Measurements from ENCODE around the gene CCM2L. TPM values are rescaled to one million over a fixed set of nuclear protein-coding genes. Genes with fewer than 3 reads are reported as not detected.

Gene CCM2L
- total and polyA plus RNA-seq, 2 donors (not counting 1 experiment from before 2014, with no cell fraction given), result not detected

GRCh38 chr20:32067234-32067821, 57.1 kb downstream of the CCM2L start:
- Histone ChIP-seq H3K27ac (ENCODE audit: low read length in 2 of 2) (no peak overlapping the region), H4K20me1 (ENCODE audit: control insufficient read depth, insufficient read depth, low read length, poor library complexity, severe bottlenecking) (no peaks in the 10 kb centered on the region), H3K4me2 (replicated peaks; ENCODE audit: low read depth, low read length, poor library complexity, severe bottlenecking) (no peak overlapping the region), H3K4me1 (ENCODE audit: control insufficient read depth in 2 of 2, insufficient read depth in 2 of 2, low read length in 2 of 2) (peaks cover 22 to 39% of the 10 kb centered on the region in 2 donors), H3K36me3 (replicated peaks in 1 of 2; ENCODE audit: control extremely low read depth in 1 of 2, control insufficient read depth in 1 of 2, extremely low read depth in 1 of 2, insufficient read depth in 2 of 2, low read length in 1 of 2) (peaks cover 1 to 8% of the 10 kb centered on the region in 2 experiments), H3K9ac (ENCODE audit: low read length) (no peak overlapping the region), H3K4me3 (ENCODE audit: control extremely low read depth in 1 of 5, extremely low read depth in 1 of 5, insufficient read depth in 1 of 5, low read depth in 2 of 5, low read length in 4 of 5) (no peak overlapping the region), H3K79me2 (ENCODE audit: control insufficient read depth, insufficient read depth, low read length) (peaks cover 9% of the 10 kb centered on the region), H3K9me3 (ENCODE audit: control extremely low read depth in 1 of 3, control insufficient read depth in 2 of 3, insufficient read depth in 1 of 3, low read length in 2 of 3) (no peaks in the 10 kb centered on the region), H3K27me3 (replicated peaks in 1 of 4; ENCODE audit: control extremely low read depth in 1 of 4, control insufficient read depth in 3 of 4, insufficient read depth in 4 of 4, low read length in 3 of 4) (no peaks in the 10 kb centered on the region), H2AFZ (ENCODE audit: insufficient read depth, low read depth, low read length, poor library complexity, severe bottlenecking) (no peak overlapping the region)
- Mint-ChIP-seq H3K27ac (no peak overlapping the region), H3K4me1 (peaks cover 48% of the 10 kb centered on the region), H3K4me3 (no peak overlapping the region), H3K27me3 (no peaks in the 10 kb centered on the region), H3K9me3 (ENCODE audit: insufficient read depth) (no peaks in the 10 kb centered on the region)
- ATAC-seq (ENCODE audit: low read depth), result no peak
- WGBS (ENCODE audit: insufficient coverage), result 71% methylated on average over 1 of the region's 6 CpGs
- DNase-seq, result no peak
- TF ChIP-seq CTCF (IDR thresholded peaks at IDR 0.05) (no peak), EZH2 (IDR thresholded peaks at IDR 0.05; ENCODE audit: borderline replicate concordance, insufficient read depth, low read depth, low read length, poor library complexity, severe bottlenecking) (no peak)
- intact Hi-C loops (cut with micrococcal nuclease), result no loop called here
- ChIA-PET POLR2A (no interaction called here), CTCF (interaction anchor here (0.6 to 1.5 kb wide), 4 partner anchors 24 to 213 kb away, joined by 3 to 4 read pairs (median 4); no protein-coding TSS in a partner anchor)

GRCh38 chr20:32068174-32068573, 57.9 kb downstream of the CCM2L start:
- intact Hi-C loops (cut with micrococcal nuclease), result no loop called here
- Mint-ChIP-seq H3K4me3 (no peak overlapping the region), H3K27me3 (no peaks in the 10 kb centered on the region), H3K4me1 (peaks cover 41% of the 10 kb centered on the region), H3K27ac (no peak overlapping the region), H3K9me3 (ENCODE audit: insufficient read depth) (no peaks in the 10 kb centered on the region)
- Histone ChIP-seq H3K27ac (ENCODE audit: low read length in 2 of 2) (no peak overlapping the region), H3K79me2 (ENCODE audit: control insufficient read depth, insufficient read depth, low read length) (peaks cover 9% of the 10 kb centered on the region), H3K4me2 (replicated peaks; ENCODE audit: low read depth, low read length, poor library complexity, severe bottlenecking) (no peak overlapping the region), H3K9me3 (ENCODE audit: control extremely low read depth in 1 of 3, control insufficient read depth in 2 of 3, insufficient read depth in 1 of 3, low read length in 2 of 3) (no peaks in the 10 kb centered on the region), H2AFZ (ENCODE audit: insufficient read depth, low read depth, low read length, poor library complexity, severe bottlenecking) (no peak overlapping the region), H3K4me1 (ENCODE audit: control insufficient read depth in 2 of 2, insufficient read depth in 2 of 2, low read length in 2 of 2) (peaks cover 14 to 31% of the 10 kb centered on the region in 2 donors), H3K36me3 (replicated peaks in 1 of 2; ENCODE audit: control extremely low read depth in 1 of 2, control insufficient read depth in 1 of 2, extremely low read depth in 1 of 2, insufficient read depth in 2 of 2, low read length in 1 of 2) (peaks cover 1 to 11% of the 10 kb centered on the region in 2 experiments), H3K27me3 (replicated peaks in 1 of 4; ENCODE audit: control extremely low read depth in 1 of 4, control insufficient read depth in 3 of 4, insufficient read depth in 4 of 4, low read length in 3 of 4) (no peaks in the 10 kb centered on the region), H3K9ac (ENCODE audit: low read length) (no peak overlapping the region), H3K4me3 (ENCODE audit: control extremely low read depth in 1 of 5, extremely low read depth in 1 of 5, insufficient read depth in 1 of 5, low read depth in 2 of 5, low read length in 4 of 5) (no peak overlapping the region), H4K20me1 (ENCODE audit: control insufficient read depth, insufficient read depth, low read length, poor library complexity, severe bottlenecking) (no peaks in the 10 kb centered on the region)
- CTCF ChIA-PET, result no interaction called here
- no CpG with 5 or more reads among the region's 2 CpGs for WGBS (ENCODE audit: insufficient coverage)
- ATAC-seq (ENCODE audit: low read depth) (no peak), DNase-seq (no peak)
- POLR2A ChIA-PET, result no interaction called here
- TF ChIP-seq CTCF (IDR thresholded peaks at IDR 0.05) (no peak), EZH2 (IDR thresholded peaks at IDR 0.05; ENCODE audit: borderline replicate concordance, insufficient read depth, low read depth, low read length, poor library complexity, severe bottlenecking) (no peak)
